NT2/D1 (cell line): Measurements from ENCODE around the gene SLC6A8.
"Not testable (repeated sequence)": the region's sequence is repeated elsewhere in the genome, so short reads cannot be mapped to it uniquely, and the experiment has no call there.

Source experiments
- SUZ12 ChIP-seq: IDR thresholded peaks from 2 replicates; pipeline ENCODE4 v1.6.1; 2011; ENCODE audit not compliant: insufficient read length, insufficient read depth; ENCODE audit errors: extremely low read depth
- YY1 ChIP-seq: IDR thresholded peaks from 2 replicates; pipeline ENCODE4 v1.6.1; 2011; ENCODE audit not compliant: insufficient read length, insufficient read depth
- ZNF274 ChIP-seq: IDR thresholded peaks from 2 replicates; pipeline ENCODE4 v1.6.1; 2011; ENCODE audit warnings: mild to moderate bottlenecking, low read depth, low read length

- not testable (repeated sequence) for TF ChIP-seq ZNF274, SUZ12, YY1
These were observed 17.8 kb downstream of the SLC6A8 start for GRCh38 chrX:153705403-153706060.
